HEK293 (cell line): ENCODE data around the gene ASCL2.

Experiments used
- CTCF ChIA-PET: fragments of 350-600 bp; formaldehyde crosslinking; extraction: SDS; loops from one replicate; lab custom pipeline; 2021; ENCODE audit warnings: antibody characterized with exemption; lab: Yijun Ruan, JAX
- POLR2A ChIA-PET: fragments of 300-600 bp; formaldehyde crosslinking; extraction: SDS; loops from one replicate; lab custom pipeline; 2020; ENCODE audit warnings: antibody characterized with exemption, inconsistent platforms; lab: Yijun Ruan, JAX
- H3K27ac ChIP-seq: fragments of 200-500 bp; sonication (Bioruptor generic); 2 replicates; pipeline ENCODE4 v1.5.1; 2014; ENCODE audit warnings: low read depth, low read length, control low read depth, inconsistent platforms; ENCODE audit errors: extremely low read depth
- H3K36me3 ChIP-seq, 2 experiments: fragments of 200-500 bp in 1 of 2; sonication (Bioruptor generic) in 1 of 2; 1 replicate in 1 of 2; 2 replicates in 1 of 2; pipeline ENCODE4 v1.5.1; 2014 to 2017; ENCODE audit warnings: inconsistent platforms in 2 of 2, low read length in 2 of 2; ENCODE audit not compliant: control insufficient read depth in 2 of 2, insufficient read depth in 1 of 2
- H3K4me1 ChIP-seq: fragments of 200-500 bp; sonication (Bioruptor generic); 2 replicates; pipeline ENCODE4 v1.5.1; 2014; ENCODE audit warnings: mild to moderate bottlenecking, low read length, inconsistent platforms; ENCODE audit not compliant: control insufficient read depth, insufficient read depth
- H3K4me3 ChIP-seq: 2 replicates; pipeline ENCODE4 v1.5.1; 2011; ENCODE audit warnings: low read depth, mild to moderate bottlenecking, control low read depth, low read length, moderate library complexity
- H3K9me3 ChIP-seq: fragments of 200-500 bp; sonication (Bioruptor generic); 2 replicates; pipeline ENCODE4 v1.5.1; 2014; ENCODE audit warnings: low read depth, low read length, inconsistent platforms; ENCODE audit not compliant: control insufficient read depth, insufficient read depth
- KLF10 ChIP-seq: fragments of 450-650 bp; IDR thresholded peaks from 2 replicates; pipeline ENCODE4 v1.5.1; 2018; ENCODE audit warnings: missing biosample characterization, mild to moderate bottlenecking, missing genetic modification characterization
- REPIN1 ChIP-seq: fragments of 450-650 bp; formaldehyde crosslinking; IDR thresholded peaks from 2 replicates; pipeline ENCODE4 v1.5.1; 2017; ENCODE audit warnings: missing biosample characterization, missing genetic modification characterization, low read depth
- SALL2 ChIP-seq: fragments of 450-650 bp; formaldehyde crosslinking; IDR thresholded peaks from 2 replicates; pipeline ENCODE4 v1.5.0; 2017; ENCODE audit warnings: missing biosample characterization, mild to moderate bottlenecking, missing genetic modification characterization, borderline replicate concordance
- ZBTB1 ChIP-seq: fragments of 450-650 bp; formaldehyde crosslinking; IDR thresholded peaks from 2 replicates; pipeline ENCODE4 v1.5.1; 2016; ENCODE audit warnings: missing biosample characterization, missing genetic modification characterization
- ZFP69B ChIP-seq: fragments of 450-650 bp; formaldehyde crosslinking; IDR thresholded peaks from 2 replicates; pipeline ENCODE4 v1.5.1; 2016; ENCODE audit warnings: missing biosample characterization, missing genetic modification characterization
- ZIC2 ChIP-seq: fragments of 450-650 bp; formaldehyde crosslinking; IDR thresholded peaks from 2 replicates; pipeline ENCODE4 v1.5.1; 2016; ENCODE audit warnings: missing biosample characterization, missing genetic modification characterization
- ZNF112 ChIP-seq: fragments of 450-650 bp; formaldehyde crosslinking; IDR thresholded peaks from 2 replicates; pipeline ENCODE4 v1.5.0; 2017; ENCODE audit warnings: missing biosample characterization, missing genetic modification characterization
- ZNF121 ChIP-seq: fragments of 450-650 bp; formaldehyde crosslinking; IDR thresholded peaks from 2 replicates; pipeline ENCODE4 v1.5.1; 2016; ENCODE audit warnings: missing biosample characterization, missing genetic modification characterization
- ZNF184 ChIP-seq: fragments of 450-650 bp; IDR thresholded peaks from 2 replicates; pipeline ENCODE4 v1.5.1; 2018; ENCODE audit warnings: missing biosample characterization, mild to moderate bottlenecking, missing genetic modification characterization
- ZNF202 ChIP-seq: fragments of 450-650 bp; formaldehyde crosslinking; IDR thresholded peaks from 2 replicates; pipeline ENCODE4 v1.5.1; 2016; ENCODE audit warnings: missing biosample characterization, missing genetic modification characterization, borderline replicate concordance
- ZNF211 ChIP-seq: fragments of 450-650 bp; formaldehyde crosslinking; IDR thresholded peaks from 2 replicates; pipeline ENCODE4 v1.5.1; 2016; ENCODE audit warnings: low read depth, missing biosample characterization, missing genetic modification characterization
- ZNF239 ChIP-seq: fragments of 450-650 bp; formaldehyde crosslinking; IDR thresholded peaks from 2 replicates; pipeline ENCODE4 v1.5.1; 2016; ENCODE audit warnings: missing biosample characterization, missing genetic modification characterization
- ZNF248 ChIP-seq: fragments of 450-650 bp; formaldehyde crosslinking; IDR thresholded peaks from 2 replicates; pipeline ENCODE4 v1.5.1; 2017; ENCODE audit warnings: missing biosample characterization, missing genetic modification characterization
- ZNF423 ChIP-seq: fragments of 450-650 bp; formaldehyde crosslinking; IDR thresholded peaks from 2 replicates; pipeline ENCODE4 v1.5.1; 2016; ENCODE audit warnings: missing biosample characterization, missing genetic modification characterization
- ZNF449 ChIP-seq: fragments of 450-650 bp; formaldehyde crosslinking; IDR thresholded peaks from 2 replicates; pipeline ENCODE4 v1.5.1; 2017; ENCODE audit warnings: missing biosample characterization, mild to moderate bottlenecking, missing genetic modification characterization, moderate library complexity
- ZNF580 ChIP-seq: fragments of 450-650 bp; formaldehyde crosslinking; IDR thresholded peaks from 2 replicates; pipeline ENCODE4 v1.5.1; 2016; ENCODE audit warnings: missing biosample characterization, missing genetic modification characterization
- ZNF670 ChIP-seq: fragments of 450-650 bp; formaldehyde crosslinking; IDR thresholded peaks from 2 replicates; pipeline ENCODE4 v1.5.1; 2016; ENCODE audit warnings: missing biosample characterization, missing genetic modification characterization, low read depth
- ZNF747 ChIP-seq: fragments of 450-650 bp; formaldehyde crosslinking; IDR thresholded peaks from 2 replicates; pipeline ENCODE4 v1.5.1; 2016; ENCODE audit warnings: missing biosample characterization, missing genetic modification characterization
- ZNF76 ChIP-seq: fragments of 450-650 bp; formaldehyde crosslinking; IDR thresholded peaks from 2 replicates; pipeline ENCODE4; 2016; ENCODE audit warnings: low read depth, missing biosample characterization, missing genetic modification characterization, borderline replicate concordance
- ZSCAN4 ChIP-seq: fragments of 450-650 bp; formaldehyde crosslinking; IDR thresholded peaks from 2 replicates; pipeline ENCODE4 v1.5.1; 2017; ENCODE audit warnings: missing biosample characterization, missing genetic modification characterization

ASCL2 gene

GRCh38 chr11:2219318-2220017 is 50.9 kb downstream of the ASCL2 start:
- ChIA-PET POLR2A (no interaction called here), CTCF (interaction anchor here (1.3 kb wide), 1 partner anchor 85 kb away, joined by 3 read pairs; no protein-coding TSS in a partner anchor)
- Histone ChIP-seq H3K36me3 (no peaks in the 10 kb centered on the region), H3K9me3 (no peaks in the 10 kb centered on the region), H3K4me3 (no peak overlapping the region), H3K4me1 (no peaks in the 10 kb centered on the region), H3K27ac (no peak overlapping the region)
- TF ChIP-seq ZNF449 (tag by site-specific recombination) (no peak), ZNF670 (no peak), ZNF112 (tag by site-specific recombination) (no peak), ZNF184 (tag by site-specific recombination) (no peak), ZIC2 (no peak), ZNF202 (tag by site-specific recombination) (no peak), ZNF747 (no peak), ZNF76 (tag by site-specific recombination) (no peak), ZNF239 (tag by site-specific recombination) (no peak), ZSCAN4 (no peak), ZFP69B (tag by site-specific recombination) (no peak), ZNF248 (tag by site-specific recombination) (no peak), REPIN1 (tag by site-specific recombination) (no peak), KLF10 (tag by site-specific recombination) (no peak), SALL2 (tag by site-specific recombination) (no peak), ZBTB1 (tag by site-specific recombination) (no peak), ZNF580 (no peak), ZNF423 (no peak), ZNF121 (tag by site-specific recombination) (no peak), ZNF211 (tag by site-specific recombination) (no peak)
